Neuron (in vitro differentiated cells): ENCODE measurements around the gene GAA.

Experiments used
- H2AFZ ChIP-seq: one replicate; pipeline ENCODE4 v1.6.1; 2013; ENCODE audit warnings: low read depth, mild to moderate bottlenecking, inconsistent platforms, low read length, moderate library complexity
- H3K27me3 ChIP-seq: one replicate; pipeline ENCODE4 v1.6.1; 2013; ENCODE audit warnings: low read length; ENCODE audit not compliant: insufficient read depth
- H3K36me3 ChIP-seq: one replicate; pipeline ENCODE4 v1.6.1; 2013; ENCODE audit warnings: low read length; ENCODE audit not compliant: insufficient read depth
- H3K4me1 ChIP-seq: one replicate; pipeline ENCODE4 v1.6.1; 2013; ENCODE audit warnings: low read length; ENCODE audit not compliant: insufficient read depth
- H3K4me3 ChIP-seq: 2 replicates; pipeline ENCODE4 v1.5.1; 2013; ENCODE audit warnings: mild to moderate bottlenecking, low read length, moderate library complexity
- H3K9me3 ChIP-seq: one replicate; pipeline ENCODE4 v1.6.1; 2013; ENCODE audit warnings: low read length

GAA gene

DNA sequence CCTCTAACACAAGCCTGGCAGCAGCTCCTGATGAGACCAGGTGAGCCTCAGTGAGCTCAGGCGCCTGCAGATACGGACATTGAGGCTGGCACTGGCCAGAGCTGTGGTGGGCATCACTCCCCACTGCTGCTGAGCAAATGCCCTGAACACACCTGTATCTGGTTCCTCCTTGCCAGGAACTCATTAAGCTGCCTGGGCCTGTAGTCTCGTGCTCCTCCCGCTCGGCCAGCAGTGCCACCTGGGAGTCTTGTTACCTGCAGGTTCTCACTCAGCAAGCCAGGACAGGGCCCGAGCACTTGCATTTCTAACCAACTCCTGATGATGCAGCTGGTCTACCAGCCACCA, 32.2 kb downstream of the GAA start:
- no peak overlapping the region for H2AFZ ChIP-seq

GRCh38 chr17:80137131-80137530, 35.8 kb downstream of the GAA start:
- Histone ChIP-seq H3K36me3 (peaks cover 79% of the 10 kb centered on the region), H3K9me3 (no peaks in the 10 kb centered on the region), H2AFZ (no peak overlapping the region), H3K4me1 (no peaks in the 10 kb centered on the region), H3K4me3 (no peak overlapping the region), H3K27me3 (no peaks in the 10 kb centered on the region)

More for the DNA sequence above, 32.2 kb downstream of the GAA start:
- Histone ChIP-seq H3K4me3 (no peak overlapping the region), H3K4me1 (no peaks in the 10 kb centered on the region), H3K9me3 (no peaks in the 10 kb centered on the region), H3K36me3 (peaks cover 51% of the 10 kb centered on the region), H3K27me3 (no peaks in the 10 kb centered on the region)

DNA sequence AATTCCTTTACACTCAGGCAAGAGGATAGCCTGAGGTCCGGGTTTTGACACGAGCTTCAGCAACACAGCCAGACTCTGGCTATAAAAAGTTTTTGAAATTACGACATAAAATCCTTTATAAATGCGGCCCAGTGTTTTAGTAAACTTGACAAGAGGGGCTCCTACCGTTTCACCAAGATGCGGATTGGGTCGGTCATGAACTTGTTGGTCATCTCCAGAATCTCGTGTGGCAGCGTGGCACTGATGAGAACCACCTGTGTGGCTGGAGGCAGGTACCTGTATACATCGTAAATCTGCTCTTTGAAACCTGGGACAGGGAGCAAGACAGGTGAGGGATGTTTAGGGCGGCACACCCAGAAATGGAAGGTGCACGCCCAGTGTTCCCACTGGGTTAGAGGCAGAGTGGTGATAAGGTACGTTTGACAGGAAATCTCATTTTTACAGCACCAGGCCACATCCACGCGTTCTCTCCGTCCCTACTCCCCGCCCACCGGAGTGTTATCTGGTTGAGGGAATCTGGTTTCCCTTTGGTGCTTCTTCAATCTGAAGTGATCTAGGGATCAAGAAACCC, 37.6 kb downstream of the GAA start:
- no peaks in the 10 kb centered on the region for H3K27me3 ChIP-seq
- no peaks in the 10 kb centered on the region for H3K4me1 ChIP-seq
- H3K9me3 ChIP-seq = no peaks in the 10 kb centered on the region
- no peak overlapping the region for H2AFZ ChIP-seq
- H3K36me3 ChIP-seq = peaks cover 86% of the 10 kb centered on the region
- no peak overlapping the region for H3K4me3 ChIP-seq

DNA sequence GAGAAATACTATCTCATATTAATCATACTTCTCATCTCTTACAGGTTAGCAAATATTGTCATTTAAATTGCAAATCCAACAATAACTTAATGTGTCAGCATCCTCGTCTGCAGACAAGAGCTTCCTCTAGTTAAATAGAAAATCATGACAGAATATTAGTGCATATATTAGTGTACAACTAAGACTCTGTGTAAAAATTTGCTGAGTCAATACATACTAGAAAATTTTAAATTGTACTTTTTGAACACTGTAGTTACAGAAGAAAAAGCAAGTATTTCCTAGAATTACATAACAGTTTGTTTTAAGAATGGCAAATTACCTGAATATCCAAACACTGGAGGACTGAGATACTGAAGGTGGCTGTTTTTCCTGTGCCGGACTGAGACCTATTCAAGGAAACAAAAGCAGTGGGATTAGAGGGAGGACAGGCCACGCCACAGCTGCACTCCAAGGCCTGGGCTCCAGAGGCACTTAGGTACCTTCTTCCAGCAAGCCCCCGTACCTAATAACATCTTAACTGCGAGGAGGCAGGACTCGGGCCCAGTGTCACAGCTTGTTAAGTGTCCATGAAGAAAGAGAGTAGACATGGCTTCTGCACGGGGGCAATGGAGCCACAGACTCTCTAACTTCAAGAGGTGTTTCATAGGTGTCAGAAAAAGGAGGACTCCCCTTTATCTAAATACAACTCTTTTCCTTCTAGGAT, 40.2 kb downstream of the GAA start:
- H3K9me3 ChIP-seq = no peaks in the 10 kb centered on the region
- H3K4me3 ChIP-seq = no peak overlapping the region
- peaks cover 71% of the 10 kb centered on the region for H3K36me3 ChIP-seq
- H3K27me3 ChIP-seq = no peaks in the 10 kb centered on the region
- no peak overlapping the region for H2AFZ ChIP-seq
- peaks cover 18% of the 10 kb centered on the region for H3K4me1 ChIP-seq

DNA sequence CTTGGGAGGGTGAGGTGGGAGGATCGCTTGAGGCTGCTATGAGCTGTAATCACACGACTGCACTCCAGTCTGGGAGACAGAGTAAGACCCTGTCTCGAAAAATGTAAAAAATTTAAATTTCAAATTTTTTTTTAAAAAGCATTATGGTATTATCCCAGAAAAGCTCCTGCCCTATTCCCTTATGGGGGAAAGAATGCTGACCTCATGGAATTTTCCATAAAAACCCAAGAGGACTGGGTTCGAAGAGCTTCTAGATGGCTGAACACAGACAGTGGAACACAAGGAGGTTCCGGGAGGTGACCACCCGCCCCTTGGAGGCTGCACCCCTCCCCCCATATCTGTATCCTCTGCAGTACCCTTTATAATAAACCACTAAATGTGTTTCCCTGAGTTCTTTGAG, 41.5 kb downstream of the GAA start:
- peaks cover 58% of the 10 kb centered on the region for H3K36me3 ChIP-seq
- H3K27me3 ChIP-seq = no peaks in the 10 kb centered on the region
- H3K4me3 ChIP-seq = no peak overlapping the region
- no peaks in the 10 kb centered on the region for H3K9me3 ChIP-seq
- H3K4me1 ChIP-seq = peaks cover 19% of the 10 kb centered on the region
- no peak overlapping the region for H2AFZ ChIP-seq

GRCh38 chr17:80145076-80146075, 44.0 kb downstream of the GAA start:
- Histone ChIP-seq H3K9me3 (no peaks in the 10 kb centered on the region), H2AFZ (no peak overlapping the region), H3K36me3 (peaks cover 36% of the 10 kb centered on the region)

DNA sequence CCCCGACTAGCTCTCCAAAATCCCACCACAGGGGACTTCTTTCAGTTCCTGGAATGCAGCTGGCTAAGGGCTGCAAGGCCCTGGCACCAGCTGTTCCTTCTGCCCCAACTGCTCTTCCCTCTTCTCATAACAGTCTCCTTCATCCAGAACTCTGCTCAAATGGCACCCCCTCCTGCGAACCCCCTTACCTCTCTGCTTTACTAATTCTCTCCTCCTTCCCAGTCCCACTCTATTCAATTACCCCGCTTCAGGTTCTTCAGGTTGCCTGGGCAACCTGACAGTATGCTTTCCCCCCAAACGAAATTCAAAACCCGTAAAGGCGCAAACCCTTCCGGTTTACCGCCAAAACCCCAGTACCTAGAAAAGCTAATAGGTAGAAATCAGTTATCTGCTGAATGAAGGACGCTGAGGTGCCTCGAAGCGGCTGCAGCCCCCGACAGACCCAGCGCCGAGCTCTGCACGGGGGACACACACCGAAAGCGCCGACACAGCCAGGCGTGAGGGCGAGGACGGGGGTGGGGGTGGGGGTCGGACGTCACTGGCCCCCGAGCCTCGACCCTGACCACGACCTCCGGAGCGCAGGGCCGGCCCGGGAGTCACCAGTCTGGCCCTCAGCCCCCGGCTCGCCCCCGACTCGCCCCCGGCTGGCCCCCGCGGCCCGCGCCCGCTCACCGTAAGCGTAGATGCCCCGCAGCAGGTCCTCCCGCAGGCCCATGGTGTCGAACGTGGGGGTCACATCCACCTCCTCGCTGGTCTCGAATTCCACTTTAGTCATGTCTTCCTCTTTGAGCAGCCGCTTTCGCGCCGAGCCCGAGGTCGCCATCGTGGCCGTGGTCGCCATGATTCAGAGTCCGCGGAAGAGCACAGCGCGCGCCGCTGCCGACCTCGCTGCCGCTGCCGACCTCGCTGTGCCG, 45.0 kb downstream of the GAA start:
- H3K4me3 ChIP-seq = peak overlapping the region; percentile 67
- no peaks in the 10 kb centered on the region for H3K27me3 ChIP-seq
- no peak overlapping the region for H2AFZ ChIP-seq
- H3K36me3 ChIP-seq = peaks cover 32% of the 10 kb centered on the region
- H3K9me3 ChIP-seq = no peaks in the 10 kb centered on the region
- peaks cover 24% of the 10 kb centered on the region for H3K4me1 ChIP-seq

More at GRCh38 chr17:80145076-80146075, 44.0 kb downstream of the GAA start:
- Histone ChIP-seq H3K27me3 (no peaks in the 10 kb centered on the region), H3K4me3 (peak overlapping the region; percentile 67), H3K4me1 (peaks cover 24% of the 10 kb centered on the region)

DNA sequence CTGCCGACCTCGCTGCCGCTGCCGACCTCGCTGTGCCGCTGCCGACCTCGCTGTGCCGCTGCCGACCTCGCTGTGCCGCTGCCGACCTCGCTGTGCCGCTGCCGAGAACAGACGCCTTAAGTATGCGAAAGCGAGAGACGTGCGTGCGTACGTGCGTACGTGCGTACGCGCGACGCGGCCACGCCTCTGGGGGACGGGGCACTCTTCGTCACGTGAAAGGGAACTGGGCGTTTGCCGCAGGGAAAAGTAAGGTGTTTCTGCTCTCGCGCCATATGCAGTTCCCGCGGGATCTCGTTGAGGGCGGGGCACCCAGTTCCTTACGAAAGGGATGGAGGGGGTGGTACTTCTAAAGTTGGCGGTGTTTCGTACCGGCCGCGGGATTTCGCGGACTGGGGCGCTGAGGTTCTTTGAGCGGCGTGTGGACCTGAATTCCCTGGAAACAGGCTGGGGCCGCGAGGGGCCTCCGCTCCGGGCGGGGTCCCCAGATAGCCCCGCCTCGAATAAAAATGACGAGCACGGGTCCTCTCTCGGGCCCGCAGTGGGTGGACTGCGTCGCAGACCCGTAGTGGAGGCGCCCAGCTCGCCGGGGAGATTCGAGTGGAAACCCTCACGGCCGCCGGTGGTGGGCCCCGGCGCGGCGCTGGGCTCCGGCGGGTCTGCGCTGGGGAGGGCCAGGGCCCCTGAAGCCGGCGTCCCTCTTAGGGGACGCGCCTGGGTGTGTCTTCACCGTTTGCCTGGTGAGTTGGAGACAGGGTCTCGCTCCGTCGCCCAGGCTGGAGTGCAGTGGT, 45.8 kb downstream of the GAA start, which contains the start of gene EIF4A3:
TSS of gene EIF4A3 (minus strand) at position 94 of the 788 bp plus-strand sequence. CDS start 167 bp downstream, outside the sequence.
- Histone ChIP-seq H3K4me1 (peaks cover 28% of the 10 kb centered on the region), H2AFZ (peak within 1 kb of the TSS; percentile 91)

DNA sequence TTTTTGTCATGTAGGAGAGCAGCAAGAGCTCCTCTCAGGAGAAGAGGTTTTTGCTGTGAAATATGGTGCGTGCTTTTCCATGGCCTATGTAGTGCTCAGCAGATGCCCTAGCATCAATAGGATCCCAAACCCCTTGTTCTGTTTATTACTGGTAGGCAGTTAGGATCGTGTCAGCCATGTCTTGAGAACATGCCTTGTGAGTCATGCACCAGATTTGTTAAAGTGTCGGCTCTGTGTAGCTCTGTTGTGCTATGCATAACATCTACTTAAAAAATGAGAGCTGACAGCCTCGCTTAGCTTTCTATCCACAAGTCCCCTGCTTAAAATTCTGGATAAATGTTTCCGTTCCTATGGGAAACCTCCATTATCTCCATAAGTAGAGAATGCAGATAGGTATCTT, 50.0 kb downstream of the GAA start:
- no peak overlapping the region for H3K4me3 ChIP-seq
- H3K36me3 ChIP-seq = no peaks in the 10 kb centered on the region
- no peaks in the 10 kb centered on the region for H3K27me3 ChIP-seq
- no peaks in the 10 kb centered on the region for H3K9me3 ChIP-seq
- no peak overlapping the region for H2AFZ ChIP-seq
- peaks cover 18% of the 10 kb centered on the region for H3K4me1 ChIP-seq

More for the DNA sequence above, 45.8 kb downstream of the GAA start, which contains the start of gene EIF4A3:
- Histone ChIP-seq H3K36me3 (peaks cover 23% of the 10 kb centered on the region), H3K4me3 (peak within 1 kb of the TSS; percentile 67), H3K27me3 (no peaks in the 10 kb centered on the region), H3K9me3 (no peaks in the 10 kb centered on the region)

GRCh38 chr17:80152081-80152702, 50.8 kb downstream of the GAA start:
- Histone ChIP-seq H3K9me3 (peaks cover 5% of the 10 kb centered on the region), H3K27me3 (no peaks in the 10 kb centered on the region), H2AFZ (no peak overlapping the region), H3K4me3 (no peak overlapping the region), H3K4me1 (peaks cover 20% of the 10 kb centered on the region), H3K36me3 (no peaks in the 10 kb centered on the region)

DNA sequence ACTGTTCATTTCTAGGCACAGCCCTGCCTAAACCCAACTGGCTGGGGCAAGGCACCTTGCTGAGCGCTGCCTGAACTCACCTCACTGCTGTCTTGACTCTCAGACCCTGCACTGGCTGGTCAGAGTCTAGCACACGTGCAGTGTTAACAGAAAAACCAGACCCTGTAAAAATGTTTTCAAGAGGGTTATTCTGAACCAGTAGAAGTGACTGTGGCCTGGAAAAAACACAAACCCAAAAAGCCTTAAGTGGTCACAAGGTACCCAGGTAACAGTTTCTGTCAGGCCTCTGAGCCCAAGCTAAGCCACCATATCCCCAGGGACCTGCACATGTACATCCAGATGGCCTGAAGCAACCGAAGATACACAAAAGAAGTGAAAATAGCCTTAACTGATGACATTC, 51.6 kb downstream of the GAA start:
- no peaks in the 10 kb centered on the region for H3K36me3 ChIP-seq
- no peaks in the 10 kb centered on the region for H3K27me3 ChIP-seq
- no peak overlapping the region for H3K4me3 ChIP-seq
- peaks cover 5% of the 10 kb centered on the region for H3K9me3 ChIP-seq
- H2AFZ ChIP-seq = no peak overlapping the region
- peaks cover 18% of the 10 kb centered on the region for H3K4me1 ChIP-seq
